IPS DF 6.9 (cell line): ENCODE data around the gene SLC16A5.
"Not testable (repeated sequence)": the region's sequence is repeated elsewhere in the genome, so short reads cannot be mapped to it uniquely, and the experiment has no call there.

Experiments used
- DNase-seq: peaks from one replicate; pipeline ENCODE4 v3.0.0-alpha.2; 2013; ENCODE audit warnings: low read depth, low spot score
- H3K27ac ChIP-seq: one replicate; pipeline ENCODE4 v1.5.1; 2013; ENCODE audit warnings: low read length, control low read depth
- H3K27me3 ChIP-seq: 2 replicates; pipeline ENCODE4 v1.6.1; 2013; ENCODE audit warnings: mild to moderate bottlenecking, low read length; ENCODE audit not compliant: control insufficient read depth, insufficient read depth
- H3K36me3 ChIP-seq: 2 replicates; pipeline ENCODE4 v1.6.1; 2013; ENCODE audit warnings: low read length; ENCODE audit not compliant: control insufficient read depth, insufficient read depth
- H3K4me1 ChIP-seq: 2 replicates; pipeline ENCODE4 v1.6.1; 2013; ENCODE audit warnings: low read length; ENCODE audit not compliant: control insufficient read depth, insufficient read depth
- H3K4me3 ChIP-seq: 2 replicates; pipeline ENCODE4 v1.5.1; 2013; ENCODE audit warnings: mild to moderate bottlenecking, low read length
- H3K9me3 ChIP-seq: 2 replicates; pipeline ENCODE4 v1.6.1; 2013; ENCODE audit warnings: low read length, inconsistent platforms; ENCODE audit not compliant: control insufficient read depth, insufficient read depth
- WGBS: extraction: QIAGEN DNeasy Blood & Tissue Kit; methylation state at CpG from one replicate; pipeline ENCODE4 v1.1.7; 2013; ENCODE audit warnings: mixed read lengths, missing lambda C conversion rate; ENCODE audit not compliant: insufficient read length, insufficient coverage; 5-methylcytosine and 5-hydroxymethylcytosine counted together

The SLC16A5 gene

GRCh38 chr17:75135452-75135851, 47.7 kb downstream of the SLC16A5 start:
- H3K36me3 ChIP-seq, result peaks cover 13% of the 10 kb centered on the region; the same call in 1 of the 2 replicates

GRCh38 chr17:75135946-75136345, 48.2 kb downstream of the SLC16A5 start:
- Histone ChIP-seq H3K4me1 (no peaks in the 10 kb centered on the region), H3K9me3 (no peaks in the 10 kb centered on the region), H3K27me3 (no peaks in the 10 kb centered on the region), H3K36me3 (peaks cover 17% of the 10 kb centered on the region; the same call in 1 of the 2 replicates), H3K4me3 (no peak overlapping the region), H3K27ac (no peak overlapping the region)
- no CpG with 5 or more reads among the region's 8 CpGs for WGBS
- no peak for DNase-seq

More at GRCh38 chr17:75135452-75135851, 47.7 kb downstream of the SLC16A5 start:
- H3K4me3 ChIP-seq, result no peak overlapping the region
- WGBS, result no CpG with 5 or more reads among the region's 5 CpGs
- no peaks in the 10 kb centered on the region for H3K9me3 ChIP-seq
- no peak for DNase-seq
- no peaks in the 10 kb centered on the region for H3K4me1 ChIP-seq
- no peaks in the 10 kb centered on the region for H3K27me3 ChIP-seq
- H3K27ac ChIP-seq, result no peak overlapping the region

GRCh38 chr17:75137762-75138161, 50.0 kb downstream of the SLC16A5 start:
- H3K4me3 ChIP-seq, H3K27ac ChIP-seq, H3K4me1 ChIP-seq, H3K9me3 ChIP-seq, DNase-seq, H3K27me3 ChIP-seq: not testable (repeated sequence)
- H3K36me3 ChIP-seq, result peaks cover 20% of the 10 kb centered on the region; the same call in 1 of the 2 replicates
- whole genome bisulfite sequencing, result no CpG with 5 or more reads among the region's 9 CpGs

- no peak overlapping the region for H3K27ac ChIP-seq
- peaks cover 23% of the 10 kb centered on the region; the same call in 1 of the 2 replicates for H3K36me3 ChIP-seq
- no peak overlapping the region for H3K4me3 ChIP-seq
- H3K9me3 ChIP-seq, result no peaks in the 10 kb centered on the region
- no peaks in the 10 kb centered on the region for H3K27me3 ChIP-seq
- H3K4me1 ChIP-seq, result no peaks in the 10 kb centered on the region
- no peak for DNase-seq
- no CpG with 5 or more reads among the region's 5 CpGs for WGBS
These were observed 50.8 kb downstream of the SLC16A5 start for GRCh38 chr17:75138519-75138918.

GRCh38 chr17:75142236-75142971, 54.6 kb downstream of the SLC16A5 start:
- Histone ChIP-seq H3K9me3 (no peaks in the 10 kb centered on the region), H3K36me3 (peaks cover 46% of the 10 kb centered on the region), H3K27ac (no peak overlapping the region), H3K4me1 (no peaks in the 10 kb centered on the region), H3K4me3 (no peak overlapping the region), H3K27me3 (no peaks in the 10 kb centered on the region)
- no peak for DNase-seq
- 100% methylated on average over 1 of the region's 13 CpGs for whole genome bisulfite sequencing

- no peaks in the 10 kb centered on the region for H3K9me3 ChIP-seq
- no peak overlapping the region for H3K27ac ChIP-seq
- H3K27me3 ChIP-seq, result no peaks in the 10 kb centered on the region
- WGBS, result no CpG with 5 or more reads among the region's 11 CpGs
- H3K4me3 ChIP-seq, result no peak overlapping the region
- H3K36me3 ChIP-seq, result peaks cover 42% of the 10 kb centered on the region
- H3K4me1 ChIP-seq, result no peaks in the 10 kb centered on the region
- no peak for DNase-seq
These were observed 57.2 kb downstream of the SLC16A5 start for GRCh38 chr17:75144816-75145512.

- Histone ChIP-seq H3K9me3 (no peaks in the 10 kb centered on the region), H3K36me3 (peaks cover 37% of the 10 kb centered on the region), H3K4me1 (no peaks in the 10 kb centered on the region), H3K27me3 (no peaks in the 10 kb centered on the region), H3K4me3 (no peak overlapping the region), H3K27ac (no peak overlapping the region)
- no CpG with 5 or more reads among the region's 3 CpGs for WGBS
- no peak for DNase-seq
These were observed 58.8 kb downstream of the SLC16A5 start for GRCh38 chr17:75146592-75146991.

- Histone ChIP-seq H3K4me1 (no peaks in the 10 kb centered on the region), H3K27me3 (no peaks in the 10 kb centered on the region), H3K4me3 (no peak overlapping the region), H3K9me3 (no peaks in the 10 kb centered on the region), H3K36me3 (peaks cover 33% of the 10 kb centered on the region), H3K27ac (no peak overlapping the region)
- no peak for DNase-seq
- no CpG with 5 or more reads among the region's 6 CpGs for WGBS
These were observed 60.3 kb downstream of the SLC16A5 start for GRCh38 chr17:75147878-75148546.

GRCh38 chr17:75151930-75152329, 64.2 kb downstream of the SLC16A5 start:
- no peak overlapping the region for H3K4me3 ChIP-seq
- H3K27me3 ChIP-seq, result no peaks in the 10 kb centered on the region
- H3K4me1 ChIP-seq, result no peaks in the 10 kb centered on the region; the same call in 1 of the 2 replicates
- WGBS, result no CpG with 5 or more reads among the region's 6 CpGs
- H3K36me3 ChIP-seq, result peaks cover 11% of the 10 kb centered on the region; the same call in 1 of the 2 replicates
- H3K9me3 ChIP-seq, result no peaks in the 10 kb centered on the region
- no peak for DNase-seq
- H3K27ac ChIP-seq, result no peak overlapping the region

GRCh38 chr17:75152523-75152921, 64.8 kb downstream of the SLC16A5 start:
- H3K27me3 ChIP-seq, result no peaks in the 10 kb centered on the region
- H3K4me1 ChIP-seq, result no peaks in the 10 kb centered on the region; the same call in 1 of the 2 replicates
- peaks cover 6% of the 10 kb centered on the region; the same call in 1 of the 2 replicates for H3K36me3 ChIP-seq
- H3K9me3 ChIP-seq, result no peaks in the 10 kb centered on the region
- WGBS, result no CpG with 5 or more reads among the region's 6 CpGs
- no peak for DNase-seq
- peak overlapping the region; percentile 82; the same call in 1 of the 2 replicates for H3K4me3 ChIP-seq
- H3K27ac ChIP-seq, result no peak overlapping the region
